Panc1 (cell line): Measurements from ENCODE around the gene R3HDM2. TPM values are rescaled to one million over a fixed set of nuclear protein-coding genes. Genes with fewer than 3 reads are reported as not detected.

ENCODE experiments used
- ATAC-seq: fragments of 200-7000 bp; cut with Tn5 transposase; 2 replicates; pipeline ENCODE4 v1.9.1; 2020; ENCODE audit warnings: mild to moderate bottlenecking, moderate library complexity
- BruUV-seq: library from RNA; stranded (reverse); fragments of 400-500 nt; replicated peaks from 2 replicates; lab custom pipeline; 2021; lab: Mats Ljungman, UMichigan
- CTCF ChIA-PET: fragments of 300-600 bp; sonication (Branson Sonifier 250); formaldehyde crosslinking; loops from one replicate; lab custom pipeline; 2022; ENCODE audit warnings: antibody characterized with exemption; lab: Charles Lee
- POLR2A ChIA-PET: fragments of 300-600 bp; sonication (Branson Sonifier 250); formaldehyde crosslinking; loops from one replicate; lab custom pipeline; 2022; ENCODE audit warnings: antibody characterized with exemption; lab: Charles Lee
- DNase-seq: peaks from one replicate; pipeline ENCODE4 v3.0.0-alpha.2; 2010; ENCODE audit warnings: low read depth, low spot score
- H3K27ac ChIP-seq: 2 replicates; pipeline ENCODE4 v1.5.1; 2011; ENCODE audit warnings: mild to moderate bottlenecking, low read length, inconsistent platforms
- H3K27me3 ChIP-seq: fragments of 200-500 bp; sonication (Bioruptor generic); 2 replicates; pipeline ENCODE4 v1.6.0; 2014; ENCODE audit warnings: low read length, inconsistent platforms; ENCODE audit not compliant: control insufficient read depth, insufficient read depth
- H3K36me3 ChIP-seq: fragments of 200-500 bp; sonication (Bioruptor generic); 2 replicates; pipeline ENCODE4 v1.5.1; 2014; ENCODE audit warnings: inconsistent platforms, mild to moderate bottlenecking, low read length, moderate library complexity; ENCODE audit not compliant: control insufficient read depth, insufficient read depth
- H3K4me1 ChIP-seq: 2 replicates; pipeline ENCODE4 v1.5.1; 2011; ENCODE audit warnings: inconsistent platforms, mild to moderate bottlenecking, low read length, moderate library complexity; ENCODE audit not compliant: control insufficient read depth, insufficient read depth
- H3K4me3 ChIP-seq, 2 experiments: 2 replicates each; pipeline ENCODE4 v1.5.1; 2011 to 2012; ENCODE audit warnings: low read depth in 2 of 2, low read length in 2 of 2, mild to moderate bottlenecking in 2 of 2, inconsistent platforms in 1 of 2, moderate library complexity in 1 of 2
- H3K9me3 ChIP-seq: fragments of 200-500 bp; sonication (Bioruptor generic); 2 replicates; pipeline ENCODE4 v1.5.1; 2014; ENCODE audit warnings: low read depth, mild to moderate bottlenecking, inconsistent platforms, low read length, moderate library complexity; ENCODE audit not compliant: control insufficient read depth, insufficient read depth
- POLR2AphosphoS5 ChIP-seq: IDR thresholded peaks from 2 replicates; pipeline ENCODE4 v1.6.1; 2012; ENCODE audit warnings: mild to moderate bottlenecking, low read depth, low read length, moderate library complexity
- SIN3A ChIP-seq: IDR thresholded peaks from 2 replicates; pipeline ENCODE4 v1.6.1; 2012; ENCODE audit warnings: low read depth, mild to moderate bottlenecking, low read length, moderate library complexity, borderline replicate concordance; ENCODE audit not compliant: insufficient read depth
- TCF7L2 ChIP-seq: IDR thresholded peaks from 2 replicates; pipeline ENCODE4 v1.6.1; 2011; ENCODE audit warnings: mild to moderate bottlenecking, low read depth, low read length, inconsistent platforms
- in situ Hi-C: cut with HindIII; loops from 2 replicates; pipeline ENCODE4 v1.10.0; 2016; ENCODE audit warnings: low sequenced_read_pairs, low pct_unique_long_range_greater_than_20kb
- intact Hi-C: fragments of 100-400 bp; cut with micrococcal nuclease; formaldehyde crosslinking; loops from one replicate; pipeline ENCODE4 v1.10.0; 2022; ENCODE audit not compliant: unreplicated experiment
- total RNA-seq: library from RNA; stranded (reverse); gene quantifications from one replicate; pipeline ENCODE4 v1.2.1, GENCODE V29; 2021; ENCODE audit not compliant: unreplicated experiment
- TF ChIP-seq, protein P1 (sequence below), 2 experiments: IDR thresholded peaks; 2 replicates each; pipeline ENCODE4 v1.6.1; 2011 to 2012; ENCODE audit warnings: low read depth in 2 of 2, control low read depth in 1 of 2, low read length in 1 of 2, mild to moderate bottlenecking in 1 of 2, moderate library complexity in 1 of 2; ENCODE audit not compliant: insufficient read depth in 1 of 2
- TF ChIP-seq, protein P2 (sequence below): fragments of 450-650 bp; IDR thresholded peaks from 2 replicates; pipeline ENCODE4 v1.5.1; 2017; ENCODE audit warnings: mild to moderate bottlenecking

R3HDM2 gene
- total RNA-seq, 1 experiment from 2014 or later, result 56.5 TPM

DNA sequence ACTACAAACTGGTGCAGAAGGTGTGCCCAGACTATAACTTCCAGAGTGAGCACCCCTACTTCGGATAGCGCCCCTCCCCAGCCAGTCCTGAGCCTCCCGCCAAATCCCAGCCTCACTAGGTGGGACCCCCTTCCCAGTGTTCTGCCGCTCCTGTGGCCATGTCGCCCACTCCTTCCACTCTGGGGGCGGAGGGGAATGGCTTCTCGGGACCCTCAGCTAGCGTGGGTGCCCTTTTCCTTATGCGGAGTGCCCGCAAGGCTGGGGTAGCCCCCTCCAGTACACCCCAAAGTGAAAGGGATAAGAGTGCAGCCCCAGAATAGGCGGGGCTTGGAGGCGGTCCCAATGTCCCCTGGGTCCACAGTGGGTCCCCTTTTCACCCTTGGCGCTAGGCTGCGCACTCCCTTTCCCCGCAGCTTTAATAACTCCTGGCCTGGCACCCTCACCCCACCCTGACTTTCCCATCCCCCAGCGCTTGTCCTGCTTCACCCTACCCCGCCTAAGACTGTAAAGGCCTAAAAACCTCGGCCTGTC, 205.1 kb downstream of the R3HDM2 start:
- ATAC-seq (no peak), DNase-seq (no peak)
- peaks cover 5% of the 10 kb centered on the region; the same call in 1 of the 2 replicates for H3K4me1 ChIP-seq
- TF ChIP-seq, protein P1, sequence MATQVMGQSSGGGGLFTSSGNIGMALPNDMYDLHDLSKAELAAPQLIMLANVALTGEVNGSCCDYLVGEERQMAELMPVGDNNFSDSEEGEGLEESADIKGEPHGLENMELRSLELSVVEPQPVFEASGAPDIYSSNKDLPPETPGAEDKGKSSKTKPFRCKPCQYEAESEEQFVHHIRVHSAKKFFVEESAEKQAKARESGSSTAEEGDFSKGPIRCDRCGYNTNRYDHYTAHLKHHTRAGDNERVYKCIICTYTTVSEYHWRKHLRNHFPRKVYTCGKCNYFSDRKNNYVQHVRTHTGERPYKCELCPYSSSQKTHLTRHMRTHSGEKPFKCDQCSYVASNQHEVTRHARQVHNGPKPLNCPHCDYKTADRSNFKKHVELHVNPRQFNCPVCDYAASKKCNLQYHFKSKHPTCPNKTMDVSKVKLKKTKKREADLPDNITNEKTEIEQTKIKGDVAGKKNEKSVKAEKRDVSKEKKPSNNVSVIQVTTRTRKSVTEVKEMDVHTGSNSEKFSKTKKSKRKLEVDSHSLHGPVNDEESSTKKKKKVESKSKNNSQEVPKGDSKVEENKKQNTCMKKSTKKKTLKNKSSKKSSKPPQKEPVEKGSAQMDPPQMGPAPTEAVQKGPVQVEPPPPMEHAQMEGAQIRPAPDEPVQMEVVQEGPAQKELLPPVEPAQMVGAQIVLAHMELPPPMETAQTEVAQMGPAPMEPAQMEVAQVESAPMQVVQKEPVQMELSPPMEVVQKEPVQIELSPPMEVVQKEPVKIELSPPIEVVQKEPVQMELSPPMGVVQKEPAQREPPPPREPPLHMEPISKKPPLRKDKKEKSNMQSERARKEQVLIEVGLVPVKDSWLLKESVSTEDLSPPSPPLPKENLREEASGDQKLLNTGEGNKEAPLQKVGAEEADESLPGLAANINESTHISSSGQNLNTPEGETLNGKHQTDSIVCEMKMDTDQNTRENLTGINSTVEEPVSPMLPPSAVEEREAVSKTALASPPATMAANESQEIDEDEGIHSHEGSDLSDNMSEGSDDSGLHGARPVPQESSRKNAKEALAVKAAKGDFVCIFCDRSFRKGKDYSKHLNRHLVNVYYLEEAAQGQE (IDR thresholded peaks at IDR 0.05; ENCODE audit: insufficient read depth in 1 of 2, low read depth in 2 of 2, low read length in 1 of 2), result no peak
- TF ChIP-seq POLR2AphosphoS5 (no peak), TCF7L2 (no peak), SIN3A (no peak)
- TF ChIP-seq, protein P2, sequence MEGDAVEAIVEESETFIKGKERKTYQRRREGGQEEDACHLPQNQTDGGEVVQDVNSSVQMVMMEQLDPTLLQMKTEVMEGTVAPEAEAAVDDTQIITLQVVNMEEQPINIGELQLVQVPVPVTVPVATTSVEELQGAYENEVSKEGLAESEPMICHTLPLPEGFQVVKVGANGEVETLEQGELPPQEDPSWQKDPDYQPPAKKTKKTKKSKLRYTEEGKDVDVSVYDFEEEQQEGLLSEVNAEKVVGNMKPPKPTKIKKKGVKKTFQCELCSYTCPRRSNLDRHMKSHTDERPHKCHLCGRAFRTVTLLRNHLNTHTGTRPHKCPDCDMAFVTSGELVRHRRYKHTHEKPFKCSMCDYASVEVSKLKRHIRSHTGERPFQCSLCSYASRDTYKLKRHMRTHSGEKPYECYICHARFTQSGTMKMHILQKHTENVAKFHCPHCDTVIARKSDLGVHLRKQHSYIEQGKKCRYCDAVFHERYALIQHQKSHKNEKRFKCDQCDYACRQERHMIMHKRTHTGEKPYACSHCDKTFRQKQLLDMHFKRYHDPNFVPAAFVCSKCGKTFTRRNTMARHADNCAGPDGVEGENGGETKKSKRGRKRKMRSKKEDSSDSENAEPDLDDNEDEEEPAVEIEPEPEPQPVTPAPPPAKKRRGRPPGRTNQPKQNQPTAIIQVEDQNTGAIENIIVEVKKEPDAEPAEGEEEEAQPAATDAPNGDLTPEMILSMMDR, result no peak
- ChIA-PET CTCF (no interaction called here), POLR2A (no interaction called here)
- intact Hi-C loops, result no loop called here
- in situ Hi-C loops, result no loop called here
- no peaks in the 10 kb centered on the region for H3K9me3 ChIP-seq
- BruUV-seq, result no TSS peak
- H3K27ac ChIP-seq, result no peak overlapping the region
- H3K36me3 ChIP-seq, result no peaks in the 10 kb centered on the region; the same call in 1 of the 2 replicates
- H3K4me3 ChIP-seq, result no peak overlapping the region
- H3K27me3 ChIP-seq, result no peaks in the 10 kb centered on the region

DNA sequence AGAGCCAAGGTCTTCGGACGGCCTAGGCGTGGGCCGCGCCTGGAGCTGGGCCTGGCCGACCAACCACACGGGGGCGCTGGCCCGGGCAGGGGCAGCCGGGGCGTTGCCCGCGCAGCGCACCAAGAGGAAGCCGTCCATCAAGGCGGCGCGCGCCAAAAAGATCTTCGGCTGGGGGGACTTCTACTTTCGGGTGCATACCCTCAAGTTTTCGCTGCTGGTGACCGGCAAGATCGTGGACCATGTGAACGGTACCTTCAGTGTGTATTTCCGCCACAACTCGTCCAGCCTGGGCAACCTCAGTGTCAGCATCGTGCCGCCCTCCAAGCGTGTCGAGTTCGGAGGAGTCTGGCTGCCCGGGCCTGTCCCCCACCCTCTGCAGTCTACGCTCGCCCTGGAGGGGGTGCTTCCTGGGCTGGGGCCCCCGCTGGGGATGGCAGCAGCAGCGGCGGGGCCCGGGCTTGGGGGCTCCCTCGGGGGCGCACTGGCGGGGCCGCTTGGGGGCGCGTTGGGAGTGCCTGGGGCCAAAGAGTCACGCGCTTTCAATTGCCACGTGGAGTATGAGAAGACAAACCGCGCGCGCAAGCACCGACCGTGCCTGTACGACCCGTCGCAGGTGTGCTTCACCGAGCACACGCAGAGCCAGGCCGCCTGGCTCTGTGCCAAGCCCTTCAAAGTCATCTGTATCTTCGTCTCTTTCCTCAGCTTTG, 205.7 kb downstream of the R3HDM2 start:
- Histone ChIP-seq H3K9me3 (no peaks in the 10 kb centered on the region), H3K4me1 (no peaks in the 10 kb centered on the region), H3K27ac (no peak overlapping the region), H3K36me3 (no peaks in the 10 kb centered on the region; the same call in 1 of the 2 replicates), H3K4me3 (no peak overlapping the region), H3K27me3 (no peaks in the 10 kb centered on the region; the same call in 1 of the 2 replicates)
- no TSS peak for BruUV-seq
- POLR2A ChIA-PET, result no interaction called here
- CTCF ChIA-PET, result interaction anchor here (1.5 kb wide), 1 partner anchor 11 kb away, joined by 7 read pairs; no protein-coding TSS in a partner anchor
- no peak for ATAC-seq
- DNase-seq, result no peak
- TF ChIP-seq, protein P1 (IDR thresholded peaks at IDR 0.05; ENCODE audit: insufficient read depth in 1 of 2, low read depth in 2 of 2, low read length in 1 of 2), result no peak
- TF ChIP-seq SIN3A, result no peak
- TF ChIP-seq TCF7L2, result no peak
- TF ChIP-seq, protein P2, result no peak; the same call in 1 of the 2 replicates
- TF ChIP-seq POLR2AphosphoS5, result no peak
- intact Hi-C loops (no loop called here), in situ Hi-C loops (no loop called here)
